ENCODE measurements around the gene ACCS. TPM values are rescaled to one million over a fixed set of nuclear protein-coding genes. Genes with fewer than 3 reads are reported as not detected.

The ACCS gene
- polyA plus RNA-seq, 2 of the 4 experiments (the other 2 are of a cell fraction) = 21.7 to 24.9 TPM

DNA sequence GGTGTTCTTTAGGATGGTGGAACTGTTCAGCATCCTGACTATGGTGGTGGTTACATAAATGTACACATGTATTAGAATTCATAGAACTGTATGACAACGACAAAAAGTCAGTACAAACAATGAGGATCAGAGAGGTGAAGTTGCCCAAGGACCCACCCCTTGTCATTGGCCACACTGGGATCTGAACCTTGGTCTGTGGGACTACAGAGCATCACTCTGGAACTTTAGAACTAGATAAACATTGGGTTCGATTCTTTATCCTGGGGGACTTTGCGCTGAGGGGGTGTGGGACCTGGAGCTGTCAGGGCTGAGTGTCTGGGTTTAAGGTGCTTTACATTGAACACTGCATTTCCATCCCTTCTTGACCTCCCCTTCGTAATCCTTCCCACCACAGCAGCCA, 16.6 kb downstream of the ACCS start:
- ChIA-PET POLR2A (no interaction called here), CTCF (interaction anchor here (1.6 to 6.3 kb wide), 3 partner anchors 12 to 24 kb away, joined by 3 to 47 read pairs (median 8); partner anchors contain the start of genes ACCS and EXT2)
- no peaks in the 10 kb centered on the region for H3K4me1 ChIP-seq
- H3K4me2 ChIP-seq = no peak overlapping the region
- no peak for DNase-seq (ENCODE audit: low read depth in 1 of 2, low spot score in 1 of 2)
- 81% methylated on average over 4 of the region's 4 CpGs for WGBS (ENCODE audit: missing lambda C conversion rate)
- no peak for ATAC-seq
- peaks cover 6% of the 10 kb centered on the region; the same call in 2 of the 3 replicates for H3K9me3 ChIP-seq
- FAIRE-seq = no peak
- TF ChIP-seq FOXS1 (CRISPR knock-in tag; IDR thresholded peaks at IDR 0.05) (no peak), MYC (IDR thresholded peaks at IDR 0.05; ENCODE audit: borderline replicate concordance, low read length) (no peak), JUN (IDR thresholded peaks at IDR 0.05) (no peak), FOSL2 (IDR thresholded peaks at IDR 0.05) (no peak), FOSL2 (CRISPR knock-in tag; IDR thresholded peaks at IDR 0.05) (no peak), HOXA7 (CRISPR knock-in tag; IDR thresholded peaks at IDR 0.05) (no peak), ZC3H11A (IDR thresholded peaks at IDR 0.05) (no peak), RNF2 (IDR thresholded peaks at IDR 0.05; ENCODE audit: borderline replicate concordance, low read depth) (no peak), FOSB (CRISPR knock-in tag; IDR thresholded peaks at IDR 0.05) (no peak), NPAS2 (CRISPR knock-in tag; IDR thresholded peaks at IDR 0.05; ENCODE audit: borderline replicate concordance) (no peak), KDM1A (IDR thresholded peaks at IDR 0.05; ENCODE audit: low read depth) (no peak), ZFP36 (IDR thresholded peaks at IDR 0.05; ENCODE audit: borderline replicate concordance, partially characterized antibody) (no peak), EP300 (IDR thresholded peaks at IDR 0.05) (no peak), ZNF302 (CRISPR knock-in tag; IDR thresholded peaks at IDR 0.05) (no peak), POLR2AphosphoS2 (conservative IDR thresholded peaks at IDR 0.05; ENCODE audit: low read length) (no peak), POLR2A (IDR thresholded peaks at IDR 0.05; ENCODE audit: low read length) (no peak), SMC3 (IDR thresholded peaks at IDR 0.05) (no peak), RCOR1 (IDR thresholded peaks at IDR 0.05; ENCODE audit: low read depth, low read length) (no peak)
- TF ChIP-seq, protein P1, sequence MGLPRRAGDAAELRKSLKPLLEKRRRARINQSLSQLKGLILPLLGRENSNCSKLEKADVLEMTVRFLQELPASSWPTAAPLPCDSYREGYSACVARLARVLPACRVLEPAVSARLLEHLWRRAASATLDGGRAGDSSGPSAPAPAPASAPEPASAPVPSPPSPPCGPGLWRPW (IDR thresholded peaks at IDR 0.05) = no peak
- TF ChIP-seq, protein P2, sequence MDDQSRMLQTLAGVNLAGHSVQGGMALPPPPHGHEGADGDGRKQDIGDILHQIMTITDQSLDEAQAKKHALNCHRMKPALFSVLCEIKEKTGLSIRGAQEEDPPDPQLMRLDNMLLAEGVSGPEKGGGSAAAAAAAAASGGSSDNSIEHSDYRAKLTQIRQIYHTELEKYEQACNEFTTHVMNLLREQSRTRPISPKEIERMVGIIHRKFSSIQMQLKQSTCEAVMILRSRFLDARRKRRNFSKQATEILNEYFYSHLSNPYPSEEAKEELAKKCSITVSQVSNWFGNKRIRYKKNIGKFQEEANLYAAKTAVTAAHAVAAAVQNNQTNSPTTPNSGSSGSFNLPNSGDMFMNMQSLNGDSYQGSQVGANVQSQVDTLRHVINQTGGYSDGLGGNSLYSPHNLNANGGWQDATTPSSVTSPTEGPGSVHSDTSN (IDR thresholded peaks at IDR 0.05) = no peak
- H3K27ac ChIP-seq = no peak overlapping the region
- no peak overlapping the region for H3K4me3 ChIP-seq

DNA sequence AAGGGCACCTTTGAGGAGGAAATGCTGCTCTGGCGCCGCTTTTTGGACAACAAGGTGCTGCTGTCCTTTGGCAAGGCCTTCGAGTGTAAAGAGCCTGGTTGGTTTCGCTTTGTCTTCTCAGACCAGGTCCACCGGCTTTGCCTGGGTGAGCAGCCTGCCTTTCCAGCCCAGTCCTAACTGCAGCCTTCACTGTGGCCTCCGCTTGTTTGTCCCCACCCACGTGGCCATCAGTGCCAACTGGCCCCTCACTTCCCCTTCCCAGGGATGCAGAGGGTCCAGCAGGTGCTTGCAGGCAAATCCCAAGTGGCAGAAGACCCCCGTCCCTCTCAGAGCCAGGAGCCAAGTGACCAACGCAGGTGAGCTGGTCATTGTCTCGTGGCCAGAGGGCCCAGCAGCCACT, 17.4 kb downstream of the ACCS start:
- TF ChIP-seq RAD21 (conservative IDR thresholded peaks at IDR 0.05 in 1 of 2, IDR thresholded peaks at IDR 0.05 in 1 of 2) (no peak), HOXB5 (CRISPR knock-in tag; IDR thresholded peaks at IDR 0.05) (no peak), EHF (CRISPR knock-in tag; IDR thresholded peaks at IDR 0.05) (no peak), FOSL2 (IDR thresholded peaks at IDR 0.05) (no peak), FOSL2 (CRISPR knock-in tag; IDR thresholded peaks at IDR 0.05) (no peak), FOSB (CRISPR knock-in tag; IDR thresholded peaks at IDR 0.05) (no peak)
- DNase-seq (ENCODE audit: low read depth in 1 of 2, low spot score in 1 of 2) = no peak
- ATAC-seq = no peak
- FAIRE-seq = no peak
- Histone ChIP-seq H3K9me3 (peaks cover 6% of the 10 kb centered on the region; the same call in 2 of the 3 replicates), H3K27ac (no peak overlapping the region), H3K4me3 (no peak overlapping the region), H3K4me1 (no peaks in the 10 kb centered on the region), H3K4me2 (no peak overlapping the region)
- POLR2A ChIA-PET = no interaction called here
- 80% methylated on average over 9 of the region's 10 CpGs for WGBS (ENCODE audit: missing lambda C conversion rate)
- CTCF ChIA-PET = interaction anchor here (0.8 to 6.3 kb wide), 4 partner anchors 11 to 194 kb away, joined by 3 to 47 read pairs (median 4); partner anchors contain the start of gene EXT2

DNA sequence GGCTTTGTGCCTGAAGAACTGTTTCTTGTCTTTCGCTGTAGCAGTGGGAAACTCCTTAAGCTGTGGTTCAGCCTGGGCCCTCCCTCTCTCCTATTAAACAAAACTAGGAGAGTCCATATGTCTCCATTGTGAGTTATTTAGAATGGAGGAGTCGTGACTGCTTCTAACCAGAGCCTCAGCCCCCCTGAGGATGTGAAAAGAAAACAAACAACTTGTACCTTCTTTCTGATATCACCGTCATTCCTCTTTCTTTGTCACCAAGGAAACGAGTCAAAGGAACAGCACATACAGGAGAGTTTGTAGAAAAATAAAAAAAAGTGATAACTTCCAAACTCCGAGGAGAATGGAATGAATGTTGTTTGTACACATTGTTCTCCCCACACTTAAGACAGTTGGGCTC, 17.8 kb downstream of the ACCS start:
- TF ChIP-seq ZSCAN20 (CRISPR knock-in tag; IDR thresholded peaks at IDR 0.05) = no peak
- TF ChIP-seq, protein P3, sequence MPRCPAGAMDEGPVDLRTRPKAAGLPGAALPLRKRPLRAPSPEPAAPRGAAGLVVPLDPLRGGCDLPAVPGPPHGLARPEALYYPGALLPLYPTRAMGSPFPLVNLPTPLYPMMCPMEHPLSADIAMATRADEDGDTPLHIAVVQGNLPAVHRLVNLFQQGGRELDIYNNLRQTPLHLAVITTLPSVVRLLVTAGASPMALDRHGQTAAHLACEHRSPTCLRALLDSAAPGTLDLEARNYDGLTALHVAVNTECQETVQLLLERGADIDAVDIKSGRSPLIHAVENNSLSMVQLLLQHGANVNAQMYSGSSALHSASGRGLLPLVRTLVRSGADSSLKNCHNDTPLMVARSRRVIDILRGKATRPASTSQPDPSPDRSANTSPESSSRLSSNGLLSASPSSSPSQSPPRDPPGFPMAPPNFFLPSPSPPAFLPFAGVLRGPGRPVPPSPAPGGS (IDR thresholded peaks at IDR 0.05) = no peak
- TF ChIP-seq, protein P1 (IDR thresholded peaks at IDR 0.05) = no peak
- TF ChIP-seq, protein P2 (IDR thresholded peaks at IDR 0.05) = no peak
- TF ChIP-seq POLR2A (IDR thresholded peaks at IDR 0.05; ENCODE audit: low read length) = no peak
- TF ChIP-seq, protein P4, sequence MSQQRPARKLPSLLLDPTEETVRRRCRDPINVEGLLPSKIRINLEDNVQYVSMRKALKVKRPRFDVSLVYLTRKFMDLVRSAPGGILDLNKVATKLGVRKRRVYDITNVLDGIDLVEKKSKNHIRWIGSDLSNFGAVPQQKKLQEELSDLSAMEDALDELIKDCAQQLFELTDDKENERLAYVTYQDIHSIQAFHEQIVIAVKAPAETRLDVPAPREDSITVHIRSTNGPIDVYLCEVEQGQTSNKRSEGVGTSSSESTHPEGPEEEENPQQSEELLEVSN (IDR thresholded peaks at IDR 0.05; ENCODE audit: borderline replicate concordance, low read depth) = no peak
- TF ChIP-seq FOSB (CRISPR knock-in tag; IDR thresholded peaks at IDR 0.05) = no peak
- TF ChIP-seq KDM5A (IDR thresholded peaks at IDR 0.05) = no peak
- no peak for TF ChIP-seq TP53 (CRISPR knock-in tag; IDR thresholded peaks at IDR 0.05)
- no peak for TF ChIP-seq EHF (CRISPR knock-in tag; IDR thresholded peaks at IDR 0.05)
- no peak for TF ChIP-seq ZFP36 (IDR thresholded peaks at IDR 0.05; ENCODE audit: borderline replicate concordance, partially characterized antibody)
- no peak for TF ChIP-seq ZNF302 (CRISPR knock-in tag; IDR thresholded peaks at IDR 0.05)
- TF ChIP-seq CBX8 (IDR thresholded peaks at IDR 0.05) = no peak
- FAIRE-seq (no peak), DNase-seq (ENCODE audit: low read depth in 1 of 2, low spot score in 1 of 2) (no peak), ATAC-seq (no peak)
- POLR2A ChIA-PET = interaction anchor here (1.4 kb wide), 1 partner anchor 18 kb away, joined by 5 read pairs; the partner anchor contains the start of gene ACCS
- no peak overlapping the region for H3K4me3 ChIP-seq
- H3K4me2 ChIP-seq = no peak overlapping the region
- H3K4me1 ChIP-seq = no peaks in the 10 kb centered on the region
- 87% methylated on average over 5 of the region's 5 CpGs for WGBS (ENCODE audit: missing lambda C conversion rate)
- no peak overlapping the region for H3K27ac ChIP-seq
- H3K9me3 ChIP-seq = peaks cover 6% of the 10 kb centered on the region; the same call in 2 of the 3 replicates
- CTCF ChIA-PET = interaction anchor here (0.8 to 6.3 kb wide), 4 partner anchors 10 to 194 kb away, joined by 3 to 47 read pairs (median 4); partner anchors contain the start of gene EXT2
